ENCODE data around the gene RMI1. TPM values are rescaled to one million over a fixed set of nuclear protein-coding genes. Genes with fewer than 3 reads are reported as not detected.
A peak's percentile ranks its signal among the peaks of the same experiment; 100 is the strongest.

Gene RMI1
- total RNA-seq = 1 to 10 TPM; 1.4 to 3.9 (median 3.0) TPM
- 1 to 10 TPM; 5.7 to 9.0 (median 6.6) TPM for polyA plus RNA-seq

- intact Hi-C loops (cut with DNase I) = loop anchor here (2.0 to 5.0 kb wide), 4 partner anchors 24 to 192 kb away; partner anchors contain the start of genes GKAP1 and KIF27
- DNase-seq = peak; percentile 100
- no peaks in the 10 kb centered on the region for H3K27me3 ChIP-seq
Measured at GRCh38 chr9:83980395-83981125, at the start of gene RMI1. Gene RMI1 (plus strand): TSS chr9:83980805. CDS start chr9:84000987, 20,182 bp downstream.

GRCh38 chr9:83930881-83931280, 49.7 kb upstream of the RMI1 start:
- no peaks in the 10 kb centered on the region for H3K36me3 ChIP-seq
- 87 to 90% methylated on average over 5 of the region's 5 CpGs for WGBS, 2 donors
- no peaks in the 10 kb centered on the region for H3K27me3 ChIP-seq
- no peak overlapping the region for H3K27ac ChIP-seq
- intact Hi-C loops (cut with DNase I) = no loop called here
- peaks cover 0 to 10% (median 4%) of the 10 kb centered on the region in 4 donors for H3K4me1 ChIP-seq
- H3K9me3 ChIP-seq = no peaks in the 10 kb centered on the region
- H3K4me3 ChIP-seq = no peak overlapping the region
- DNase-seq = no peak
- TF ChIP-seq POLR2A (IDR thresholded peaks at IDR 0.05) (no peak), POLR2AphosphoS5 (IDR thresholded peaks at IDR 0.05) (no peak), CTCF (IDR thresholded peaks at IDR 0.05) (no peak)

More at GRCh38 chr9:83980395-83981125, at the start of gene RMI1:
- Histone ChIP-seq H3K27ac (peak within 1 kb of the TSS; percentile 96 to 99 (median 98)), H3K36me3 (peaks cover 4 to 24% (median 16%) of the 10 kb centered on the region in 4 donors), H3K4me1 (peaks cover 0 to 40% (median 32%) of the 10 kb centered on the region in 4 donors), H3K4me3 (peak within 1 kb of the TSS; percentile 83 to 93 (median 88)), H3K9me3 (no peaks in the 10 kb centered on the region)
- peak in 1 of 4 donors; percentile 50 for TF ChIP-seq EP300 (IDR thresholded peaks at IDR 0.05)
- TF ChIP-seq CTCF (IDR thresholded peaks at IDR 0.05) = no peak
- peak; percentile 98 to 99 (median 99) for TF ChIP-seq POLR2AphosphoS5 (IDR thresholded peaks at IDR 0.05)
- TF ChIP-seq POLR2A (IDR thresholded peaks at IDR 0.05) = peak; percentile 92 to 95
- WGBS, 2 donors = 0% methylated on average over 69 of the region's 69 CpGs

- peaks cover 0 to 10% (median 4%) of the 10 kb centered on the region in 4 donors for H3K4me1 ChIP-seq
- no peaks in the 10 kb centered on the region for H3K9me3 ChIP-seq
- 84 to 89% methylated on average over 2 of the region's 2 CpGs for WGBS, 2 donors
- H3K27me3 ChIP-seq = no peaks in the 10 kb centered on the region
- DNase-seq = no peak
- intact Hi-C loops (cut with DNase I) = no loop called here
- TF ChIP-seq EP300 (IDR thresholded peaks at IDR 0.05) (no peak), CTCF (IDR thresholded peaks at IDR 0.05) (no peak), POLR2AphosphoS5 (IDR thresholded peaks at IDR 0.05) (no peak), POLR2A (IDR thresholded peaks at IDR 0.05) (no peak)
- no peak overlapping the region for H3K4me3 ChIP-seq
- no peak overlapping the region for H3K27ac ChIP-seq
- no peaks in the 10 kb centered on the region for H3K36me3 ChIP-seq
Measured at GRCh38 chr9:83932011-83932410, 48.6 kb upstream of the RMI1 start.

GRCh38 chr9:83932851-83933250, 47.8 kb upstream of the RMI1 start:
- no peak overlapping the region for H3K27ac ChIP-seq
- no peaks in the 10 kb centered on the region for H3K9me3 ChIP-seq
- intact Hi-C loops (cut with DNase I) = no loop called here
- H3K36me3 ChIP-seq = no peaks in the 10 kb centered on the region
- no peak overlapping the region for H3K4me3 ChIP-seq
- peaks cover 0 to 10% (median 4%) of the 10 kb centered on the region in 4 donors for H3K4me1 ChIP-seq
- 86 to 92% methylated on average over 5 of the region's 5 CpGs for WGBS, 2 donors
- no peak for DNase-seq
- TF ChIP-seq POLR2A (IDR thresholded peaks at IDR 0.05) (no peak), EP300 (IDR thresholded peaks at IDR 0.05) (no peak), CTCF (IDR thresholded peaks at IDR 0.05) (no peak)
- H3K27me3 ChIP-seq = no peaks in the 10 kb centered on the region
